ENCODE results near the gene PCDHGC4.
A peak's percentile ranks its signal among the peaks of the same experiment; 100 is the strongest.

The PCDHGC4 gene

GRCh38 chr5:141486091-141486490, 1.3 kb downstream of the PCDHGC4 start:
- DNase-seq: no peak
- Histone ChIP-seq H3K4me3 (no peak overlapping the region), H3K27ac (no peak overlapping the region), H3K9me3 (no peaks in the 10 kb centered on the region), H3K36me3 (peaks cover 0 to 24% (median 14%) of the 10 kb centered on the region in 3 donors), H3K4me1 (peaks cover 0 to 36% (median 22%) of the 10 kb centered on the region in 4 donors), H3K27me3 (no peaks in the 10 kb centered on the region)
- intact Hi-C loops (cut with DNase I; ENCODE audit: low total_unique reads): no loop called here
- no peak for TF ChIP-seq CTCF (IDR thresholded peaks at IDR 0.05)

GRCh38 chr5:141487131-141487530, 2.3 kb downstream of the PCDHGC4 start:
- no peak overlapping the region for H3K4me3 ChIP-seq
- intact Hi-C loops (cut with DNase I; ENCODE audit: low total_unique reads): no loop called here
- no peaks in the 10 kb centered on the region for H3K27me3 ChIP-seq
- H3K27ac ChIP-seq: no peak overlapping the region
- H3K36me3 ChIP-seq: peaks cover 0 to 34% (median 24%) of the 10 kb centered on the region in 3 donors
- H3K9me3 ChIP-seq: no peaks in the 10 kb centered on the region
- DNase-seq: no peak
- peaks cover 0 to 32% (median 22%) of the 10 kb centered on the region in 4 donors for H3K4me1 ChIP-seq
- no peak for TF ChIP-seq CTCF (IDR thresholded peaks at IDR 0.05)

GRCh38 chr5:141488591-141489561, 4.0 kb downstream of the PCDHGC4 start, which contains the start of gene PCDHGC5:
PCDHGC5 (plus strand) TSS chr5:141489081; CDS start chr5:141489241, 160 bp downstream.
- peaks cover 0 to 43% (median 27%) of the 10 kb centered on the region in 4 donors for H3K4me1 ChIP-seq
- H3K9me3 ChIP-seq: no peaks in the 10 kb centered on the region
- H3K4me3 ChIP-seq: no peak within 1 kb of the TSS
- peaks cover 0 to 37% (median 29%) of the 10 kb centered on the region in 3 donors for H3K36me3 ChIP-seq
- intact Hi-C loops (cut with DNase I; ENCODE audit: low total_unique reads): no loop called here
- no peak for DNase-seq
- no peak for TF ChIP-seq CTCF (IDR thresholded peaks at IDR 0.05)
- H3K27ac ChIP-seq: peak within 1 kb of the TSS in 1 of 2 donors; percentile 2
- no peaks in the 10 kb centered on the region for H3K27me3 ChIP-seq

- H3K27ac ChIP-seq: no peak overlapping the region
- H3K4me1 ChIP-seq: peaks cover 0 to 41% (median 28%) of the 10 kb centered on the region in 4 donors
- DNase-seq: no peak
Measured at GRCh38 chr5:141489841-141490240, 5.0 kb downstream of the PCDHGC4 start.

GRCh38 chr5:141490271-141490670, 5.4 kb downstream of the PCDHGC4 start:
- DNase-seq: no peak
- no peak for TF ChIP-seq CTCF (IDR thresholded peaks at IDR 0.05)
- H3K4me1 ChIP-seq: peaks cover 0 to 40% (median 26%) of the 10 kb centered on the region in 4 donors
- H3K9me3 ChIP-seq: no peaks in the 10 kb centered on the region
- H3K27me3 ChIP-seq: no peaks in the 10 kb centered on the region
- H3K36me3 ChIP-seq: peaks cover 0 to 37% (median 29%) of the 10 kb centered on the region in 3 donors
- H3K27ac ChIP-seq: no peak overlapping the region
- intact Hi-C loops (cut with DNase I; ENCODE audit: low total_unique reads): no loop called here
- H3K4me3 ChIP-seq: no peak overlapping the region

More at GRCh38 chr5:141489841-141490240, 5.0 kb downstream of the PCDHGC4 start:
- TF ChIP-seq CTCF (IDR thresholded peaks at IDR 0.05): no peak
- intact Hi-C loops (cut with DNase I; ENCODE audit: low total_unique reads): no loop called here
- Histone ChIP-seq H3K36me3 (peaks cover 0 to 37% (median 29%) of the 10 kb centered on the region in 3 donors), H3K27me3 (no peaks in the 10 kb centered on the region), H3K9me3 (no peaks in the 10 kb centered on the region), H3K4me3 (no peak overlapping the region)

Measured in tibial artery (tissue), 4 donors.